ENCODE measurements around the gene ITGA4. TPM values are rescaled to one million over a fixed set of nuclear protein-coding genes. Genes with fewer than 3 reads are reported as not detected.

Gene ITGA4
- polyA plus RNA-seq, 2 of the 4 experiments (the other 2 are of a cell fraction) = 1.7 to 2.5 TPM

GRCh38 chr2:181552808-181553207 is 95.6 kb downstream of the ITGA4 start (continued):
- TF ChIP-seq RCOR1 (IDR thresholded peaks at IDR 0.05; ENCODE audit: low read depth, low read length) (no peak), MYC (IDR thresholded peaks at IDR 0.05; ENCODE audit: borderline replicate concordance, low read length) (no peak), HOXB5 (CRISPR knock-in tag; IDR thresholded peaks at IDR 0.05) (no peak), POLR2AphosphoS2 (conservative IDR thresholded peaks at IDR 0.05; ENCODE audit: low read length) (no peak), RNF2 (IDR thresholded peaks at IDR 0.05; ENCODE audit: borderline replicate concordance, low read depth) (no peak), CBX2 (IDR thresholded peaks at IDR 0.05; ENCODE audit: borderline replicate concordance, low read depth) (no peak), HES2 (IDR thresholded peaks at IDR 0.05) (no peak)

GRCh38 chr2:181553244-181553643 is 96.1 kb downstream of the ITGA4 start:
- Histone ChIP-seq H3K9me3 (no peaks in the 10 kb centered on the region), H3K4me1 (no peaks in the 10 kb centered on the region), H3K4me3 (no peak overlapping the region), H3K27ac (no peak overlapping the region), H3K4me2 (no peak overlapping the region)
- CTCF ChIA-PET = no interaction called here
- TF ChIP-seq MAFK (IDR thresholded peaks at IDR 0.05; ENCODE audit: partially characterized antibody) (no peak), ZFP36 (IDR thresholded peaks at IDR 0.05; ENCODE audit: borderline replicate concordance, partially characterized antibody) (no peak), CHD4 (IDR thresholded peaks at IDR 0.05; ENCODE audit: borderline replicate concordance) (no peak), CEBPB (IDR thresholded peaks at IDR 0.05) (no peak), HOXB13 (CRISPR knock-in tag; IDR thresholded peaks at IDR 0.05; ENCODE audit: low read depth) (no peak), PHF8 (IDR thresholded peaks at IDR 0.05; ENCODE audit: borderline replicate concordance, low read depth) (no peak), ELK1 (IDR thresholded peaks at IDR 0.05; ENCODE audit: low read depth, low read length) (no peak), ZC3H11A (IDR thresholded peaks at IDR 0.05) (no peak), NFE2L2 (conservative IDR thresholded peaks at IDR 0.05; ENCODE audit: low read length) (no peak), MAZ (IDR thresholded peaks at IDR 0.05; ENCODE audit: borderline replicate concordance, low read depth, low read length) (no peak), FOSB (CRISPR knock-in tag; IDR thresholded peaks at IDR 0.05) (no peak), REST (IDR thresholded peaks at IDR 0.05) (no peak), RNF2 (IDR thresholded peaks at IDR 0.05; ENCODE audit: borderline replicate concordance, low read depth) (no peak), JUNB (IDR thresholded peaks at IDR 0.05) (no peak), CTCF (IDR thresholded peaks at IDR 0.05) (no peak), MYC (IDR thresholded peaks at IDR 0.05; ENCODE audit: borderline replicate concordance, low read length) (no peak)
- ATAC-seq (no peak), FAIRE-seq (no peak), DNase-seq (ENCODE audit: low read depth in 1 of 2, low spot score in 1 of 2) (no peak)
- POLR2A ChIA-PET = no interaction called here
- 51% methylated on average over 2 of the region's 2 CpGs for WGBS (ENCODE audit: missing lambda C conversion rate)

Data from A549 (cell line).